Measurements from ENCODE around the gene GTF2F2. TPM values are rescaled to one million over a fixed set of nuclear protein-coding genes. Genes with fewer than 3 reads are reported as not detected.

The GTF2F2 gene
- total RNA-seq, 1 experiment from 2014 or later, result 37.8 TPM

- H3K27ac ChIP-seq (ENCODE audit: low read depth, low read length, poor library complexity, severe bottlenecking), result no peak overlapping the region
- H3K4me3 ChIP-seq (ENCODE audit: low read depth, low read length, poor library complexity, severe bottlenecking), result no peak overlapping the region
- no peaks in the 10 kb centered on the region for H3K27me3 ChIP-seq (replicated peaks; ENCODE audit: insufficient read depth, low read depth, low read length, poor library complexity)
- DNase-seq (ENCODE audit: low spot score), result no peak
- intact Hi-C loops (cut with micrococcal nuclease; ENCODE audit: unreplicated experiment), result no loop called here
- ChIA-PET POLR2A (ENCODE audit: low non-redundant PET) (interaction anchor here (0.5 to 0.8 kb wide), 2 partner anchors 91 to 408 kb away, joined by 3 to 4 read pairs; no protein-coding TSS in a partner anchor), CTCF (no interaction called here)
- no peaks in the 10 kb centered on the region for H3K9me3 ChIP-seq (ENCODE audit: low read depth, low read length, poor library complexity, severe bottlenecking)
- H3K36me3 ChIP-seq (ENCODE audit: insufficient read depth, low read length, poor library complexity, severe bottlenecking), result no peaks in the 10 kb centered on the region
- TF ChIP-seq EZH2 (IDR thresholded peaks at IDR 0.05; ENCODE audit: borderline replicate concordance, low read depth, low read length, poor library complexity, severe bottlenecking) (no peak), CTCF (conservative IDR thresholded peaks at IDR 0.05; ENCODE audit: low read depth, low read length) (no peak)
- H3K4me1 ChIP-seq (ENCODE audit: insufficient read depth, low read length, poor library complexity, severe bottlenecking), result peaks cover 30% of the 10 kb centered on the region
- BruUV-seq (replicated peaks), result no TSS peak
Observed at GRCh38 chr13:45218689-45219088, 98.4 kb downstream of the GTF2F2 start.

- POLR2A ChIA-PET (ENCODE audit: low non-redundant PET), result interaction anchor here (0.8 kb wide), 1 partner anchor 408 kb away, joined by 4 read pairs; no protein-coding TSS in a partner anchor
- Histone ChIP-seq H3K9me3 (ENCODE audit: low read depth, low read length, poor library complexity, severe bottlenecking) (no peaks in the 10 kb centered on the region), H3K36me3 (ENCODE audit: insufficient read depth, low read length, poor library complexity, severe bottlenecking) (no peaks in the 10 kb centered on the region), H3K27me3 (replicated peaks; ENCODE audit: insufficient read depth, low read depth, low read length, poor library complexity) (no peaks in the 10 kb centered on the region), H3K27ac (ENCODE audit: low read depth, low read length, poor library complexity, severe bottlenecking) (no peak overlapping the region), H3K4me1 (ENCODE audit: insufficient read depth, low read length, poor library complexity, severe bottlenecking) (peaks cover 32% of the 10 kb centered on the region), H3K4me3 (ENCODE audit: low read depth, low read length, poor library complexity, severe bottlenecking) (no peak overlapping the region)
- no TSS peak for BruUV-seq (replicated peaks)
- DNase-seq (ENCODE audit: low spot score), result no peak
- intact Hi-C loops (cut with micrococcal nuclease; ENCODE audit: unreplicated experiment), result no loop called here
- CTCF ChIA-PET, result no interaction called here
- TF ChIP-seq EZH2 (IDR thresholded peaks at IDR 0.05; ENCODE audit: borderline replicate concordance, low read depth, low read length, poor library complexity, severe bottlenecking), result no peak
- TF ChIP-seq CTCF (conservative IDR thresholded peaks at IDR 0.05; ENCODE audit: low read depth, low read length), result no peak
Observed at GRCh38 chr13:45219123-45219891, 99.0 kb downstream of the GTF2F2 start.

GRCh38 chr13:45219938-45220375 lies 99.6 kb downstream of the GTF2F2 start:
- Histone ChIP-seq H3K4me3 (ENCODE audit: low read depth, low read length, poor library complexity, severe bottlenecking) (no peak overlapping the region), H3K27ac (ENCODE audit: low read depth, low read length, poor library complexity, severe bottlenecking) (no peak overlapping the region), H3K27me3 (replicated peaks; ENCODE audit: insufficient read depth, low read depth, low read length, poor library complexity) (no peaks in the 10 kb centered on the region), H3K9me3 (ENCODE audit: low read depth, low read length, poor library complexity, severe bottlenecking) (no peaks in the 10 kb centered on the region), H3K4me1 (ENCODE audit: insufficient read depth, low read length, poor library complexity, severe bottlenecking) (peaks cover 36% of the 10 kb centered on the region), H3K36me3 (ENCODE audit: insufficient read depth, low read length, poor library complexity, severe bottlenecking) (no peaks in the 10 kb centered on the region)
- intact Hi-C loops (cut with micrococcal nuclease; ENCODE audit: unreplicated experiment), result no loop called here
- TF ChIP-seq CTCF (conservative IDR thresholded peaks at IDR 0.05; ENCODE audit: low read depth, low read length) (no peak), EZH2 (IDR thresholded peaks at IDR 0.05; ENCODE audit: borderline replicate concordance, low read depth, low read length, poor library complexity, severe bottlenecking) (no peak)
- ChIA-PET POLR2A (ENCODE audit: low non-redundant PET) (no interaction called here), CTCF (no interaction called here)
- BruUV-seq (replicated peaks), result no TSS peak
- DNase-seq (ENCODE audit: low spot score), result peak; percentile 31
